Peyer's patch (tissue), 4 donors: ENCODE data around the gene UBE2F. TPM values are rescaled to one million over a fixed set of nuclear protein-coding genes. Genes with fewer than 3 reads are reported as not detected.
A peak's percentile ranks its signal among the peaks of the same experiment; 100 is the strongest.
"Not testable (repeated sequence)": the region's sequence is repeated elsewhere in the genome, so short reads cannot be mapped to it uniquely, and the experiment has no call there.

Experiments
- DNase-seq, 3 donors: peaks; one replicate each; pipeline ENCODE4 v3.0.0-alpha.2; 2017 to 2019
- H3K27ac ChIP-seq, 4 donors: fragments of 200-600 bp; sonication (generic); one replicate each; pipeline ENCODE4 v1.5.1; 2016 to 2019
- H3K27me3 ChIP-seq, 2 donors: fragments of 200-600 bp; sonication (generic); one replicate each; pipeline ENCODE4 v1.5.1; 2019
- H3K36me3 ChIP-seq, 3 donors: fragments of 200-600 bp; sonication (generic); one replicate each; pipeline ENCODE4 v1.5.1; 2016 to 2019
- H3K4me1 ChIP-seq, 4 donors: fragments of 200-600 bp; sonication (generic); one replicate each; pipeline ENCODE4 v1.5.1; 2016 to 2019
- H3K4me3 ChIP-seq, 4 donors: fragments of 200-600 bp; sonication (generic); 1 replicate in 3 of 4; 2 replicates in 1 of 4; pipeline ENCODE4 v1.5.1; 2016 to 2019; ENCODE audit warnings: mild to moderate bottlenecking in 1 of 4
- H3K9me3 ChIP-seq, 4 donors: fragments of 200-600 bp; sonication (generic); one replicate each; pipeline ENCODE4 v1.5.1; 2016 to 2019; ENCODE audit warnings: mild to moderate bottlenecking in 1 of 4
- CTCF ChIP-seq, 6 experiments: fragments of 450-650 bp in 4 of 6; fragments of 200-600 bp in 2 of 6; sonication (generic) in 1 of 6; IDR thresholded peaks; one replicate each; pipeline ENCODE4 v1.5.1; 2017 to 2019; ENCODE audit warnings: antibody characterized with exemption in 6 of 6, mild to moderate bottlenecking in 3 of 6, moderate library complexity in 1 of 6
- POLR2A ChIP-seq, 2 donors: fragments of 450-650 bp; IDR thresholded peaks; one replicate each; pipeline ENCODE4 v1.5.1; 2017; ENCODE audit warnings: antibody characterized with exemption in 2 of 2, mild to moderate bottlenecking in 2 of 2, moderate library complexity in 2 of 2
- total RNA-seq, 4 donors: library from RNA; depleted of rRNA; stranded (reverse); fragments of >200 nt; gene quantifications; one replicate each; pipeline ENCODE4 v1.1.0, GENCODE V29; 2016

The UBE2F gene
- total RNA-seq, 4 donors from 2014 or later = 21.5 to 67.7 (median 50.3) TPM

GRCh38 chr2:238046725-238047270 is 80.0 kb downstream of the UBE2F start:
- TF ChIP-seq CTCF (IDR thresholded peaks at IDR 0.05) = no peak
- no peak for TF ChIP-seq POLR2A (IDR thresholded peaks at IDR 0.05)
- DNase-seq = no peak
- peaks cover 0 to 8% (median 0%) of the 10 kb centered on the region in 3 donors for H3K36me3 ChIP-seq
- no peak overlapping the region for H3K4me3 ChIP-seq
- H3K27ac ChIP-seq = no peak overlapping the region
- no peaks in the 10 kb centered on the region for H3K27me3 ChIP-seq
- no peaks in the 10 kb centered on the region for H3K4me1 ChIP-seq
- H3K9me3 ChIP-seq = no peaks in the 10 kb centered on the region

GRCh38 chr2:238053191-238053776 is 86.5 kb downstream of the UBE2F start:
- H3K27ac ChIP-seq = no peak overlapping the region
- H3K9me3 ChIP-seq = no peaks in the 10 kb centered on the region
- no peak overlapping the region for H3K4me3 ChIP-seq
- no peaks in the 10 kb centered on the region for H3K36me3 ChIP-seq
- H3K27me3 ChIP-seq = no peaks in the 10 kb centered on the region
- DNase-seq = no peak
- no peaks in the 10 kb centered on the region for H3K4me1 ChIP-seq
- TF ChIP-seq POLR2A (IDR thresholded peaks at IDR 0.05) (no peak), CTCF (IDR thresholded peaks at IDR 0.05) (no peak)

- Histone ChIP-seq H3K27ac (no peak overlapping the region), H3K36me3 (no peaks in the 10 kb centered on the region), H3K27me3 (no peaks in the 10 kb centered on the region), H3K4me3 (no peak overlapping the region), H3K9me3 (no peaks in the 10 kb centered on the region), H3K4me1 (peaks cover 0 to 5% (median 0%) of the 10 kb centered on the region in 4 donors)
- no peak for DNase-seq
- TF ChIP-seq POLR2A (IDR thresholded peaks at IDR 0.05) (no peak), CTCF (IDR thresholded peaks at IDR 0.05) (no peak)
Measured at GRCh38 chr2:238055841-238056240, 89.0 kb downstream of the UBE2F start.

- peaks cover 0 to 18% (median 9%) of the 10 kb centered on the region in 4 donors for H3K4me1 ChIP-seq
- H3K36me3 ChIP-seq, H3K27me3 ChIP-seq, DNase-seq, H3K4me3 ChIP-seq, H3K27ac ChIP-seq, H3K9me3 ChIP-seq: not testable (repeated sequence)
Measured at GRCh38 chr2:238057696-238058575, 91.1 kb downstream of the UBE2F start.

- Histone ChIP-seq H3K27me3 (no peaks in the 10 kb centered on the region), H3K4me1 (peaks cover 0 to 29% (median 9%) of the 10 kb centered on the region in 4 donors), H3K4me3 (peak overlapping the region in 1 of 4 donors; percentile 90), H3K27ac (no peak overlapping the region), H3K36me3 (no peaks in the 10 kb centered on the region), H3K9me3 (no peaks in the 10 kb centered on the region)
- no peak for DNase-seq
- TF ChIP-seq POLR2A (IDR thresholded peaks at IDR 0.05) (no peak), CTCF (IDR thresholded peaks at IDR 0.05) (no peak)
Measured at GRCh38 chr2:238059505-238059904, 92.7 kb downstream of the UBE2F start.

GRCh38 chr2:238060096-238060541 is 93.3 kb downstream of the UBE2F start:
- no peaks in the 10 kb centered on the region for H3K9me3 ChIP-seq
- H3K27me3 ChIP-seq = no peaks in the 10 kb centered on the region
- H3K4me1 ChIP-seq = peaks cover 0 to 29% (median 9%) of the 10 kb centered on the region in 4 donors
- H3K27ac ChIP-seq = peak overlapping the region; percentile 84 to 91 (median 86)
- no peak for DNase-seq
- peak overlapping the region; percentile 67 to 90 (median 82) for H3K4me3 ChIP-seq
- no peak for TF ChIP-seq CTCF (IDR thresholded peaks at IDR 0.05)
- no peak for TF ChIP-seq POLR2A (IDR thresholded peaks at IDR 0.05)
- no peaks in the 10 kb centered on the region for H3K36me3 ChIP-seq
